Breast epithelium (tissue), 4 donors: ENCODE data around the gene POLR1E. TPM values are rescaled to one million over a fixed set of nuclear protein-coding genes. Genes with fewer than 3 reads are reported as not detected.

Experiments
- DNase-seq, 2 donors: peaks; one replicate each; pipeline ENCODE4 v3.0.0-alpha.2; 2019; ENCODE audit warnings: low spot score in 2 of 2
- H3K27ac ChIP-seq, 2 donors: fragments of 200-600 bp; sonication (generic) in 1 of 2; one replicate each; pipeline ENCODE4 v1.5.1; 2016 to 2019; ENCODE audit warnings: mild to moderate bottlenecking in 1 of 2
- H3K27me3 ChIP-seq, 2 donors: fragments of 200-600 bp; sonication (generic) in 1 of 2; one replicate each; pipeline versions ENCODE4 v1.5.1 to v1.6.0; 2017 to 2019; ENCODE audit warnings: control low read depth in 1 of 2, mild to moderate bottlenecking in 1 of 2
- H3K36me3 ChIP-seq: fragments of 200-600 bp; one replicate; pipeline ENCODE4 v1.5.1; 2019
- H3K4me1 ChIP-seq, 2 donors: fragments of 200-600 bp; sonication (generic); one replicate each; pipeline ENCODE4 v1.5.1; 2016 to 2019; ENCODE audit warnings: control low read depth in 1 of 2
- H3K4me3 ChIP-seq, 3 donors: fragments of 200-600 bp; sonication (generic); 1 replicate in 2 of 3; 2 replicates in 1 of 3; pipeline ENCODE4 v1.5.1; 2016 to 2019; ENCODE audit warnings: mild to moderate bottlenecking in 3 of 3, moderate library complexity in 2 of 3
- H3K9me3 ChIP-seq, 2 donors: fragments of 200-600 bp; sonication (generic) in 1 of 2; one replicate each; pipeline ENCODE4 v1.5.1; 2016 to 2019; ENCODE audit warnings: control low read depth in 1 of 2
- CTCF ChIP-seq, 3 donors: fragments of 450-650 bp; IDR thresholded peaks; one replicate each; pipeline ENCODE4 v1.5.1; 2016 to 2017; ENCODE audit warnings: antibody characterized with exemption in 3 of 3, mild to moderate bottlenecking in 3 of 3, moderate library complexity in 3 of 3
- POLR2A ChIP-seq: fragments of 450-650 bp; IDR thresholded peaks from one replicate; pipeline ENCODE4 v1.6.1; 2016; ENCODE audit warnings: antibody characterized with exemption, mild to moderate bottlenecking, moderate library complexity
- POLR2AphosphoS5 ChIP-seq, 3 donors: sonication (generic); formaldehyde crosslinking; IDR thresholded peaks; one replicate each; pipeline ENCODE4 v1.6.1; 2017; ENCODE audit warnings: antibody characterized with exemption in 3 of 3
- intact Hi-C: fragments of 100-400 bp; cut with DNase I; formaldehyde crosslinking; loops from one replicate; pipeline ENCODE4 v1.15.1; 2023; ENCODE audit warnings: low total_unique reads
- total RNA-seq, 3 donors: library from RNA; depleted of rRNA; stranded (reverse); fragments of >200 nt; gene quantifications; one replicate each; pipeline ENCODE4 v1.1.0, GENCODE V29; 2016

POLR1E gene
- total RNA-seq, 3 donors from 2014 or later = 28.8 to 33.9 (median 30.8) TPM

GRCh38 chr9:37452611-37453010 is 33.1 kb upstream of the POLR1E start:
- Histone ChIP-seq H3K4me1 (no peaks in the 10 kb centered on the region), H3K27ac (no peak overlapping the region), H3K36me3 (no peaks in the 10 kb centered on the region), H3K4me3 (no peak overlapping the region), H3K27me3 (no peaks in the 10 kb centered on the region), H3K9me3 (peaks cover 4 to 5% of the 10 kb centered on the region in 2 donors)
- intact Hi-C loops = no loop called here
- no peak for TF ChIP-seq POLR2AphosphoS5 (IDR thresholded peaks at IDR 0.05)
- no peak for TF ChIP-seq CTCF (IDR thresholded peaks at IDR 0.05)
- no peak for TF ChIP-seq POLR2A
- no peak for DNase-seq

GRCh38 chr9:37453827-37454226 is 31.9 kb upstream of the POLR1E start:
- Histone ChIP-seq H3K27ac (no peak overlapping the region), H3K4me1 (no peaks in the 10 kb centered on the region)
- intact Hi-C loops = no loop called here

GRCh38 chr9:37454238-37454637 is 31.5 kb upstream of the POLR1E start:
- no peaks in the 10 kb centered on the region for H3K4me1 ChIP-seq

More at GRCh38 chr9:37453827-37454226, 31.9 kb upstream of the POLR1E start:
- TF ChIP-seq POLR2AphosphoS5 (IDR thresholded peaks at IDR 0.05) (no peak), POLR2A (no peak), CTCF (IDR thresholded peaks at IDR 0.05) (no peak)
- no peak overlapping the region for H3K4me3 ChIP-seq
- DNase-seq = no peak
- H3K36me3 ChIP-seq = no peaks in the 10 kb centered on the region
- H3K9me3 ChIP-seq = peaks cover 4 to 5% of the 10 kb centered on the region in 2 donors
- H3K27me3 ChIP-seq = no peaks in the 10 kb centered on the region

GRCh38 chr9:37455884-37456647 is 29.7 kb upstream of the POLR1E start:
- no peaks in the 10 kb centered on the region for H3K36me3 ChIP-seq
- TF ChIP-seq POLR2AphosphoS5 (IDR thresholded peaks at IDR 0.05) (no peak), CTCF (IDR thresholded peaks at IDR 0.05) (no peak), POLR2A (no peak)
- no peaks in the 10 kb centered on the region for H3K4me1 ChIP-seq
- no peaks in the 10 kb centered on the region for H3K27me3 ChIP-seq
- DNase-seq = no peak
- no peak overlapping the region for H3K27ac ChIP-seq
- intact Hi-C loops = no loop called here
- no peak overlapping the region for H3K4me3 ChIP-seq
- H3K9me3 ChIP-seq = peaks cover 4 to 5% of the 10 kb centered on the region in 2 donors

More at GRCh38 chr9:37454238-37454637, 31.5 kb upstream of the POLR1E start:
- Histone ChIP-seq H3K27me3 (no peaks in the 10 kb centered on the region), H3K9me3 (peaks cover 4 to 5% of the 10 kb centered on the region in 2 donors), H3K27ac (no peak overlapping the region), H3K4me3 (no peak overlapping the region), H3K36me3 (no peaks in the 10 kb centered on the region)
- no peak for TF ChIP-seq CTCF (IDR thresholded peaks at IDR 0.05)
- TF ChIP-seq POLR2A = no peak
- no peak for TF ChIP-seq POLR2AphosphoS5 (IDR thresholded peaks at IDR 0.05)
- no peak for DNase-seq
- intact Hi-C loops = no loop called here

GRCh38 chr9:37456817-37457216 is 28.9 kb upstream of the POLR1E start:
- Histone ChIP-seq H3K36me3 (no peaks in the 10 kb centered on the region), H3K9me3 (peaks cover 4 to 5% of the 10 kb centered on the region in 2 donors), H3K4me1 (no peaks in the 10 kb centered on the region), H3K27ac (no peak overlapping the region), H3K27me3 (no peaks in the 10 kb centered on the region), H3K4me3 (no peak overlapping the region)
- intact Hi-C loops = no loop called here
- no peak for TF ChIP-seq POLR2AphosphoS5 (IDR thresholded peaks at IDR 0.05)
- TF ChIP-seq POLR2A = no peak
- TF ChIP-seq CTCF (IDR thresholded peaks at IDR 0.05) = no peak
- no peak for DNase-seq
